Neuronal stem cell (in vitro differentiated cells): ENCODE results near the gene FAT2.

Source experiments
- DNase-seq: peaks from one replicate; pipeline ENCODE4 v3.0.0-alpha.2; 2013; ENCODE audit warnings: low spot score
- H2AFZ ChIP-seq: one replicate; pipeline ENCODE4 v1.6.1; 2013; ENCODE audit warnings: mild to moderate bottlenecking, low read length, inconsistent platforms
- H2AK5ac ChIP-seq: 2 replicates; pipeline ENCODE4 v1.6.1; 2013; ENCODE audit warnings: low read depth, mild to moderate bottlenecking, inconsistent platforms, low read length, moderate library complexity, mixed read lengths
- H2BK120ac ChIP-seq: 2 replicates; pipeline ENCODE4 v1.6.1; 2013; ENCODE audit warnings: low read depth, mild to moderate bottlenecking, inconsistent platforms, low read length, moderate library complexity, mixed read lengths
- H2BK12ac ChIP-seq: one replicate; pipeline ENCODE4 v1.6.1; 2013; ENCODE audit warnings: low read length, inconsistent platforms
- H2BK15ac ChIP-seq: 2 replicates; pipeline ENCODE4 v1.6.1; 2013; ENCODE audit warnings: mild to moderate bottlenecking, low read length, inconsistent platforms, mixed read lengths
- H2BK5ac ChIP-seq: one replicate; pipeline ENCODE4 v1.6.1; 2013; ENCODE audit warnings: inconsistent platforms, mild to moderate bottlenecking, low read length, moderate library complexity
- H3K14ac ChIP-seq: one replicate; pipeline ENCODE4 v1.6.1; 2013; ENCODE audit warnings: low read length, inconsistent platforms
- H3K18ac ChIP-seq: 2 replicates; pipeline ENCODE4 v1.6.1; 2013; ENCODE audit warnings: low read length, inconsistent platforms
- H3K23ac ChIP-seq: 2 replicates; pipeline ENCODE4 v1.6.1; 2013; ENCODE audit warnings: low read depth, mild to moderate bottlenecking, mixed read lengths, low read length, inconsistent platforms; ENCODE audit not compliant: poor library complexity
- H3K27ac ChIP-seq: replicated peaks from 3 replicates; pipeline ENCODE4 v1.5.1; 2013; ENCODE audit warnings: low read length, inconsistent platforms
- H3K27me3 ChIP-seq, 3 experiments: 2 replicates each; pipeline ENCODE4 v1.6.1; 2013; ENCODE audit warnings: low read length in 3 of 3, mild to moderate bottlenecking in 2 of 3, inconsistent platforms in 1 of 3, low read depth in 1 of 3, mixed read lengths in 1 of 3, moderate library complexity in 1 of 3; ENCODE audit not compliant: control insufficient read depth in 3 of 3, insufficient read depth in 3 of 3
- H3K36me3 ChIP-seq, 2 donors: replicated peaks in 1 of 2; 2 replicates each; pipeline ENCODE4 v1.6.1; 2013; ENCODE audit warnings: low read length in 2 of 2; ENCODE audit not compliant: control insufficient read depth in 2 of 2, insufficient read depth in 2 of 2
- H3K4ac ChIP-seq: 2 replicates; pipeline ENCODE4 v1.6.1; 2013; ENCODE audit warnings: inconsistent platforms, mild to moderate bottlenecking, low read length, moderate library complexity
- H3K4me1 ChIP-seq, 2 donors: 1 replicate in 1 of 2; 2 replicates in 1 of 2; pipeline ENCODE4 v1.6.1; 2013; ENCODE audit warnings: low read length in 2 of 2, low read depth in 1 of 2; ENCODE audit not compliant: control insufficient read depth in 2 of 2, insufficient read depth in 1 of 2
- H3K4me2 ChIP-seq: one replicate; pipeline ENCODE4 v1.6.1; 2013; ENCODE audit warnings: mild to moderate bottlenecking, low read length, inconsistent platforms; ENCODE audit not compliant: insufficient read depth, poor library complexity, severe bottlenecking
- H3K4me3 ChIP-seq, 2 donors: 2 replicates each; pipeline ENCODE4 v1.5.1; 2013; ENCODE audit warnings: low read length in 2 of 2, mild to moderate bottlenecking in 2 of 2, inconsistent platforms in 1 of 2, moderate library complexity in 1 of 2
- H3K79me1 ChIP-seq: one replicate; pipeline ENCODE4 v1.6.1; 2013; ENCODE audit warnings: low read depth, mild to moderate bottlenecking, inconsistent platforms, low read length, moderate library complexity
- H3K9ac ChIP-seq: one replicate; pipeline ENCODE4 v1.6.1; 2013; ENCODE audit warnings: mild to moderate bottlenecking, low read depth, low read length, inconsistent platforms; ENCODE audit not compliant: poor library complexity
- H3K9me3 ChIP-seq, 2 donors: replicated peaks in 1 of 2; 2 replicates each; pipeline versions ENCODE3 to v1.6.1; 2013; ENCODE audit warnings: low read length in 2 of 2, mild to moderate bottlenecking in 2 of 2, inconsistent platforms in 1 of 2, low read depth in 1 of 2, mixed read lengths in 1 of 2, moderate library complexity in 1 of 2; ENCODE audit not compliant: control insufficient read depth in 2 of 2, insufficient read depth in 1 of 2
- H4K8ac ChIP-seq: one replicate; pipeline ENCODE4 v1.6.1; 2013; ENCODE audit warnings: low read depth, mild to moderate bottlenecking, inconsistent platforms, low read length, moderate library complexity
- H4K91ac ChIP-seq: one replicate; pipeline ENCODE4 v1.6.1; 2013; ENCODE audit warnings: low read length, low read depth, mild to moderate bottlenecking, inconsistent platforms; ENCODE audit not compliant: poor library complexity
- WGBS, 2 donors: extraction: QIAGEN DNeasy Blood & Tissue Kit; methylation state at CpG; one replicate each; pipeline ENCODE4 v1.1.7; 2013; ENCODE audit warnings: missing lambda C conversion rate in 2 of 2, mixed read lengths in 1 of 2; ENCODE audit not compliant: insufficient read length in 2 of 2, insufficient replicate concordance in 1 of 2; ENCODE audit errors: extremely low coverage in 2 of 2; 5-methylcytosine and 5-hydroxymethylcytosine counted together

FAT2 gene

DNA sequence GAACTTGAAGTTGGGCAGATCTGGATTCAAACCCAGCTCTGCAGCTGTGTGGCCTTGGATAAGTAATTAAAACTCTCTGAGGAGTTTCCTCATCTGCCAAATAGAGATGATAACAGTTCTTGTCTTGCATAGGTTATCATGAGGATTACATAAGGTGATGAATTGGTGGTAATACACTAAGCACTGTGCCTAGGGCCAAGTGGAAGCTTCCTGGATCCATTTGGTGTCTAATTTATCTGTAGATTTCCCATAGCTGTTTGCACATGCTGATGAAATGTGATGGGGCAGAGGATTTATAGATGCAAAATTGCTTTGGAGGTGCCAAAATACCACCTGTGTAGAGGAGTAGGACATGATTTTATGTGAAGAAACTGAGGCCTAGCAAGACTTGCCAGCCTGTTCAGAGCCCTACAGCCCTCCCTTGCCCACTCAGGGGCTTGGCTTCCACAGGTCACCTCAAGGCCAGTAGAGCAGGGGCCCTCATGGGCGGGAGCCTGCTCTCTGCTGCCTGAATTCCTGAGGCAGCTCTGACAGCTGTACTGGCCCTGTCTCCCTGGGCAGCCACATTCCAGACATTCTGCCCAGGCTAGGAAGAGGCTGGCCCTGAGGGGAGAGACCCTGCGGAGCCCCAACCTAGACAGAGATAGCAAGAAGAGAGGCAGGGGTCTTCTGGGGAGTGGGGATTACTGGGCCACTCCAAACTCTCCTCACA lies 5.9 kb upstream of the FAT2 start:
- Histone ChIP-seq H3K18ac (peak overlapping the region; percentile 73), H2BK120ac (no peak overlapping the region), H4K8ac (no peak overlapping the region), H4K91ac (no peak overlapping the region), H2BK15ac (no peak overlapping the region), H3K4me1 (peaks cover 2 to 16% of the 10 kb centered on the region in 2 donors), H3K9ac (no peak overlapping the region), H3K79me1 (no peaks in the 10 kb centered on the region), H3K27ac (peak overlapping the region; percentile 6), H2AK5ac (no peak overlapping the region), H3K4ac (no peak overlapping the region), H3K9me3 (no peaks in the 10 kb centered on the region), H3K4me2 (no peak overlapping the region), H3K36me3 (no peaks in the 10 kb centered on the region), H2BK5ac (no peak overlapping the region), H3K4me3 (no peak overlapping the region), H3K27me3 (peaks cover 0 to 21% (median 0%) of the 10 kb centered on the region in 3 experiments), H3K14ac (no peak overlapping the region), H3K23ac (no peak overlapping the region), H2AFZ (no peak overlapping the region), H2BK12ac (no peak overlapping the region)
- DNase-seq = peak; percentile 56
- no CpG with 5 or more reads among the region's 2 CpGs for WGBS, 2 donors

DNA sequence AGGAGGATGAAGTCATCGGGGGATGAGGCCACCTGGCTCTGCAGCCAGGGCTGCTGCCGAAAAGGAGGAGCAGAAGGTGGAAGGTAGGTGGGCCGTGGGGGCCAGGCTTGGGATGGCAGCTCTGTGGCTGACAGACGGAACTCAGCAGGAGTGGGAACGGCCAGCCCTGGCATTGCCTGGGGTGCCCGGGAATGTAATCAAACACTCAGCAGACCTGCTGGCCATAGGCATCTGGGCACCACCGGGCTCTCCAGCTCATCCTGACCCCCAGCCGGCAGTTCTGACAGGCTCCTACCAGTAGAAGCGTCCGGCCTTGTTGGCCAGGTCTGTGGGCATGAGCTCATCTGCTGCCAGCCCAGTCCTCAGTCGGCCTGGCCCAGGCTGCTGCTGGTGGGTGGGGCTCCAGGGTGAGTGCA lies 4.3 kb upstream of the FAT2 start:
- no peaks in the 10 kb centered on the region for H3K36me3 ChIP-seq
- H3K27me3 ChIP-seq = peaks cover 0 to 36% (median 0%) of the 10 kb centered on the region in 3 experiments
- DNase-seq = no peak
- no peak overlapping the region for H2AFZ ChIP-seq
- H3K14ac ChIP-seq = no peak overlapping the region
- no peak overlapping the region for H2BK12ac ChIP-seq
- H3K4me3 ChIP-seq = no peak overlapping the region
- H3K18ac ChIP-seq = peak overlapping the region; percentile 81
- no peak overlapping the region for H2BK15ac ChIP-seq
- no peaks in the 10 kb centered on the region for H3K79me1 ChIP-seq
- peak overlapping the region; percentile 4 for H2BK5ac ChIP-seq
- no peak overlapping the region for H3K23ac ChIP-seq
- no peak overlapping the region for H4K91ac ChIP-seq
- H3K9ac ChIP-seq = no peak overlapping the region
- H3K27ac ChIP-seq = no peak overlapping the region
- H2BK120ac ChIP-seq = no peak overlapping the region
- whole genome bisulfite sequencing, 2 donors = no CpG with 5 or more reads among the region's 11 CpGs
- no peak overlapping the region for H3K4me2 ChIP-seq
- no peak overlapping the region for H3K4ac ChIP-seq
- no peaks in the 10 kb centered on the region for H3K9me3 ChIP-seq
- H2AK5ac ChIP-seq = peak overlapping the region; percentile 29
- H4K8ac ChIP-seq = no peak overlapping the region
- H3K4me1 ChIP-seq = peaks cover 2 to 22% of the 10 kb centered on the region in 2 donors

DNA sequence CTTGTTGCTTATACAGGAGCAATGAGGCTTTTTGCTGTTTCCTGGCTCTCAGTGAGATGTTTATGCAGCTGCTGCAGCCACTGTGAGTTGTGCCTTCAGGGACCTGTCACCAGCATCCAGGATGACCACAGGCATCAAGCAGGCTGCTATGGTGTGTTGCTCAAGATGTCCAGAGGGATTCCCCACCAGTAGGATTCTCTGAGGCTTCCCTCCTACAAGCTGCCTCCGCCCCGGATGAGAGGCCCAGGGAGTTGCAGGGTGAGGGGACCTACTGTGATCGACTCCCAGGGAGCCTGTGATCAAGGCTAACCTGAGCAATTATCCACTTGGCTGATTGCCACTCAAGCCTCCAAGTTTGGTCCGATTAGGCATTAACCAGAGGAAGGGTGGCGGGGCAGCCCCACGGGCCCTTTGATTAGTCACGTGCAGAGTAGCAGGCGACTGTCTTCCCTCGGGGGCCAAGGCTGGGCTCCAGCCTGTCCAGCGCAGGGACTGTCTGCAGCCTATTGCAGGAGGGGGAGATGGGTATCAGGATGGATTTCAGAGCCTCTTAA lies 1.8 kb upstream of the FAT2 start:
- no peak overlapping the region for H2BK15ac ChIP-seq
- no peaks in the 10 kb centered on the region for H3K36me3 ChIP-seq
- no peaks in the 10 kb centered on the region for H3K9me3 ChIP-seq
- H2BK120ac ChIP-seq = no peak overlapping the region
- no peak overlapping the region for H3K9ac ChIP-seq
- no peak overlapping the region for H3K4me2 ChIP-seq
- no CpG with 5 or more reads among the region's 10 CpGs for WGBS, 2 donors
- H3K79me1 ChIP-seq = no peaks in the 10 kb centered on the region
- no peak overlapping the region for H3K27ac ChIP-seq
- no peak overlapping the region for H3K4ac ChIP-seq
- H3K4me1 ChIP-seq = peaks cover 2 to 21% of the 10 kb centered on the region in 2 donors
- no peak overlapping the region for H2AK5ac ChIP-seq
- H2BK5ac ChIP-seq = no peak overlapping the region
- H3K4me3 ChIP-seq = no peak overlapping the region
- peak overlapping the region; percentile 63 for H3K18ac ChIP-seq
- H3K14ac ChIP-seq = no peak overlapping the region
- DNase-seq = no peak
- H2AFZ ChIP-seq = no peak overlapping the region
- H4K91ac ChIP-seq = no peak overlapping the region
- H2BK12ac ChIP-seq = no peak overlapping the region
- no peak overlapping the region for H4K8ac ChIP-seq
- peaks cover 0 to 49% (median 0%) of the 10 kb centered on the region in 3 experiments for H3K27me3 ChIP-seq
- no peak overlapping the region for H3K23ac ChIP-seq

DNA sequence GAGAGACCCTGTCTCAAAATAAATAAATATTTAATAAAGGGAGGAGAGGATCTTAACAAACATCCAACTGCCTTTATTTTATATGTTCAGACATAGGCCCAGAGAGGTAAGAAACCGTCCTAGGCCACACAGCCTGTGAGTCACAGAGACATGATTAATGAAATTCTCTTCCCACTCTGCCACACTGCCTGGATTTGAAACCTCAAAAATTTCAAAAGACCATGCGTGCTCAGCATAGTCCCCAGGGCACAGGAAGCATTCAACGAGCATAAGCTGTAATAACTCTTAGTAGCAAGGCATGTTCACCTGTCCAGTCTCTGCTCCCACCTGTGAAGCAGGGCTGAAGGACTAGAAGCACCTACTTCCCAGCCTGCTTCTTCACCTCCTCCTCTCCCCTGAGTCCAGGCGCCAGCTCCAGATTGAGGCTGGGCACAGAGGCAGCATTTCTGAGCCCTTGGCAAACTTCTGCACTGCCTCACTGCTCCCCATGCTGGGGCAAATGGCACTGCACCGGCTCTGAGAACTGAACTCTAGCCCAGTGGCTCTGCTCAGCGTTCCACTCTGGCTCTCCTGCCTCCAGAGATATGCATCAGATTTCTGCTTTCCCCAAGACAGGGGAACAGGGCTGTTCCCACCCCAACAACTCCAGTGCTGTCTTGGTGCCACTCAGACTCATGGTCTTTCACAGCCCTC lies 1.1 kb downstream of the FAT2 start:
- Histone ChIP-seq H3K14ac (peak overlapping the region; percentile 40), H2BK5ac (no peak overlapping the region), H3K27ac (no peak overlapping the region), H3K36me3 (no peaks in the 10 kb centered on the region), H3K4me2 (no peak overlapping the region), H3K27me3 (peaks cover 0 to 53% (median 0%) of the 10 kb centered on the region in 3 experiments), H2BK120ac (no peak overlapping the region), H3K23ac (no peak overlapping the region), H2AK5ac (peak overlapping the region; percentile 51), H3K9me3 (no peaks in the 10 kb centered on the region), H2AFZ (no peak overlapping the region), H3K18ac (peak overlapping the region; percentile 21), H3K9ac (peak overlapping the region; percentile 5), H3K4me3 (no peak overlapping the region), H3K79me1 (no peaks in the 10 kb centered on the region), H3K4me1 (peaks cover 0 to 7% of the 10 kb centered on the region in 2 donors), H4K8ac (no peak overlapping the region), H2BK15ac (peak overlapping the region; percentile 64), H2BK12ac (peak overlapping the region; percentile 61), H4K91ac (no peak overlapping the region), H3K4ac (no peak overlapping the region)
- no peak for DNase-seq
- WGBS, 2 donors = no CpG with 5 or more reads among the region's 6 CpGs
